GM23338 (cell line): ENCODE data around the gene KCTD15. TPM values are rescaled to one million over a fixed set of nuclear protein-coding genes. Genes with fewer than 3 reads are reported as not detected.

Experiments used
- ATAC-seq: fragments of 200-7000 bp; cut with Tn5 transposase; 3 replicates; pipeline ENCODE4 v1.9.1; 2020
- DNase-seq: peaks from one replicate; pipeline ENCODE4 v3.0.0-alpha.2; 2015; ENCODE audit warnings: low spot score
- H2AFZ ChIP-seq: fragments of 200-600 bp; sonication (generic); 2 replicates; pipeline ENCODE4 v1.8.0; 2016; ENCODE audit warnings: antibody characterized with exemption, mild to moderate bottlenecking, moderate library complexity
- H3F3A ChIP-seq: fragments of 200-600 bp; sonication (generic); replicated peaks from 2 replicates; pipeline ENCODE4 v1.8.0; 2017; ENCODE audit warnings: antibody characterized with exemption, mixed run types, low read depth
- H3K27ac ChIP-seq: fragments of 200-600 bp; sonication (generic); 2 replicates; pipeline ENCODE4 v1.6.1; 2016; ENCODE audit warnings: low read depth
- H3K27me3 ChIP-seq: fragments of 200-600 bp; sonication (generic); 2 replicates; pipeline ENCODE4 v1.8.0; 2016; ENCODE audit warnings: mild to moderate bottlenecking, mixed run types, moderate library complexity; ENCODE audit not compliant: insufficient read depth
- H3K36me3 ChIP-seq: fragments of 200-600 bp; sonication (generic); 2 replicates; pipeline ENCODE4 v1.8.0; 2016; ENCODE audit warnings: mild to moderate bottlenecking; ENCODE audit not compliant: insufficient read depth
- H3K4me1 ChIP-seq: fragments of 200-600 bp; sonication (generic); 2 replicates; pipeline ENCODE4 v1.8.0; 2016; ENCODE audit warnings: mild to moderate bottlenecking, moderate library complexity; ENCODE audit not compliant: insufficient read depth
- H3K4me2 ChIP-seq: fragments of 200-600 bp; sonication (generic); 2 replicates; pipeline ENCODE4 v1.7.1; 2017; ENCODE audit warnings: mixed run types
- H3K4me3 ChIP-seq: fragments of 200-600 bp; sonication (generic); 2 replicates; pipeline ENCODE4 v1.6.1; 2016; ENCODE audit warnings: mixed run types
- H3K79me2 ChIP-seq: fragments of 200-600 bp; sonication (generic); replicated peaks from 2 replicates; pipeline ENCODE4 v1.8.0; 2017; ENCODE audit warnings: mild to moderate bottlenecking; ENCODE audit not compliant: insufficient read depth
- H3K9me2 ChIP-seq: fragments of 200-600 bp; sonication (generic); 2 replicates; pipeline ENCODE4 v1.8.0; 2017; ENCODE audit not compliant: insufficient read depth
- H4K20me1 ChIP-seq: fragments of 200-600 bp; sonication (generic); replicated peaks from 2 replicates; pipeline ENCODE4 v1.8.0; 2017; ENCODE audit warnings: mild to moderate bottlenecking; ENCODE audit not compliant: insufficient read depth
- H3K27ac Mint-ChIP-seq: 2 replicates; pipeline ENCODE4 v1.8.0; 2020; ENCODE audit warnings: inconsistent platforms, mild to moderate bottlenecking, moderate library complexity, mixed read lengths
- H3K27me3 Mint-ChIP-seq: 3 replicates; pipeline ENCODE4 v1.8.0; 2022; ENCODE audit warnings: low read depth, mild to moderate bottlenecking, moderate library complexity, mixed read lengths, inconsistent platforms; ENCODE audit not compliant: insufficient read depth, poor library complexity
- H3K36me3 Mint-ChIP-seq: 3 replicates; pipeline ENCODE4 v1.8.0; 2021; ENCODE audit warnings: low read depth, mild to moderate bottlenecking, inconsistent platforms, moderate library complexity, mixed read lengths
- H3K4me1 Mint-ChIP-seq: 3 replicates; pipeline ENCODE4 v1.8.0; 2020; ENCODE audit warnings: mild to moderate bottlenecking, inconsistent platforms, mixed read lengths
- H3K4me3 Mint-ChIP-seq: 3 replicates; pipeline ENCODE4 v1.8.0; 2021; ENCODE audit warnings: moderate library complexity, mild to moderate bottlenecking, inconsistent platforms, mixed read lengths
- H3K9me3 Mint-ChIP-seq: 3 replicates; pipeline ENCODE4 v1.8.0; 2020; ENCODE audit warnings: moderate library complexity, mild to moderate bottlenecking, inconsistent platforms, mixed read lengths
- CREB1 ChIP-seq: fragments of 250-450 bp; sonication (Bioruptor Pico); IDR thresholded peaks from 2 replicates; pipeline ENCODE4 v1.5.0; 2020; ENCODE audit warnings: low read depth, mild to moderate bottlenecking, moderate library complexity
- CTCF ChIP-seq, 2 experiments: fragments of 200-600 bp in 1 of 2; sonication (generic) in 1 of 2; conservative IDR thresholded peaks; 2 replicates each; pipeline versions ENCODE4 v1.5.1 to v1.6.1; 2016 to 2017; ENCODE audit warnings: antibody characterized with exemption in 2 of 2, low read depth in 2 of 2, mild to moderate bottlenecking in 2 of 2, moderate library complexity in 1 of 2
- EZH2phosphoT487 ChIP-seq: fragments of 200-600 bp; sonication (generic); IDR thresholded peaks from one replicate; pipeline ENCODE4 v1.8.1; 2018; ENCODE audit warnings: antibody characterized with exemption; ENCODE audit not compliant: unreplicated experiment
- NANOG ChIP-seq: IDR thresholded peaks from 2 replicates; pipeline ENCODE4 v1.6.1; 2016; ENCODE audit warnings: antibody characterized with exemption, borderline replicate concordance
- POLR2AphosphoS5 ChIP-seq: IDR thresholded peaks from 2 replicates; pipeline ENCODE4 v1.6.1; 2016; ENCODE audit warnings: antibody characterized with exemption, low read depth
- STAT1 ChIP-seq: IDR thresholded peaks from one replicate; pipeline ENCODE4 v1.6.1; 2016; ENCODE audit warnings: antibody characterized with exemption; ENCODE audit not compliant: unreplicated experiment
- ZNF114 ChIP-seq: fragments of 250-450 bp; sonication (Bioruptor Pico); IDR thresholded peaks from 2 replicates; pipeline ENCODE4 v1.5.0; 2020; ENCODE audit warnings: mild to moderate bottlenecking, moderate library complexity
- polyA plus RNA-seq: library from polyadenylated mRNA; unstranded; fragments of >200 nt; fragmentation: Nextera tagmentation; extraction: Ambion mirVana; gene quantifications from 2 replicates; pipeline ENCODE4 v1.2.1, GENCODE V29; 2016
- total RNA-seq: library from RNA; depleted of rRNA; stranded (reverse); fragments of >200 nt; shearing (Covaris generic); gene quantifications from 2 replicates; pipeline ENCODE4 v1.2.3, GENCODE V29; 2014
- TF ChIP-seq, protein P1 (sequence below): IDR thresholded peaks from 2 replicates; pipeline ENCODE4 v1.6.1; 2016; ENCODE audit warnings: antibody characterized with exemption
- TF ChIP-seq, protein P2 (sequence below): fragments of 250-450 bp; sonication (Bioruptor Pico); IDR thresholded peaks from 2 replicates; pipeline ENCODE4 v1.5.0; 2020; ENCODE audit warnings: mild to moderate bottlenecking, moderate library complexity

Gene KCTD15
- total and polyA plus RNA-seq, 2 experiments from 2014 or later: 5.1 to 60.1 TPM

DNA sequence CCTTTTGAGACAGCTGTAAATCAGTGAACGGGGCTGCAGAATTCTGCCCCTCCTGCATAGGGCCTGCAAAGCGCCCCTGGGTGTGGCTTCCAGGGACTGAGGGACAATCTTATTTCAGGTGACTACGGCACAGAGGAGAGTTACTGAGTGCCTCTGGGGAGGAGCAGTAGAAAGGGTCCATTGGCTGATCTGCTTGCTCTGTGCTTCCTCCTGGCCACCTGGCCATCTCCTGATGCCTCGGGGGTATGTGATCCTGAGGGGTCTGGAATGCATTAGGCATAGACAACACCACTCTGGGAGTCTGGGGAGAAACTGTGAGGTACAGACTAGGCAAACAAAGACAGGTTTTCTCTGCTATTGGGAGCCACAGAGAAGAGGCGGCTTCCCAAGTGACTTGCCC is 2.8 kb downstream of the KCTD15 start:
- peak; percentile 41 for DNase-seq
- 0 out of 2 replicates have a peak, but pooled peaks cover 11% of the 10 kb centered on the region for H3K79me2 ChIP-seq
- no peaks in the 10 kb centered on the region for H3K9me2 ChIP-seq
- H3K4me2 ChIP-seq: peak overlapping the region; percentile 96
- ATAC-seq: no peak
- H3K4me1 ChIP-seq: peaks cover 16% of the 10 kb centered on the region
- H3K27ac ChIP-seq: peak overlapping the region; percentile 77
- H3K4me1 Mint-ChIP-seq: peaks cover 21% of the 10 kb centered on the region
- H2AFZ ChIP-seq: no peak overlapping the region
- H3F3A ChIP-seq: 0 out of 2 replicates have a peak, but pooled peaks cover 5% of the 10 kb centered on the region
- H3K36me3 ChIP-seq: no peaks in the 10 kb centered on the region; the same call in 1 of the 2 replicates
- H3K9me3 Mint-ChIP-seq: no peaks in the 10 kb centered on the region; the same call in 2 of the 3 replicates
- no peaks in the 10 kb centered on the region for H3K27me3 ChIP-seq
- TF ChIP-seq EZH2phosphoT487 (no peak), NANOG (no peak), POLR2AphosphoS5 (no peak), CREB1 (CRISPR knock-in tag) (no peak), ZNF114 (CRISPR knock-in tag) (no peak), CTCF (conservative IDR thresholded peaks at IDR 0.05; ENCODE audit: low read depth in 2 of 2) (no peak), STAT1 (no peak)
- TF ChIP-seq, protein P1, sequence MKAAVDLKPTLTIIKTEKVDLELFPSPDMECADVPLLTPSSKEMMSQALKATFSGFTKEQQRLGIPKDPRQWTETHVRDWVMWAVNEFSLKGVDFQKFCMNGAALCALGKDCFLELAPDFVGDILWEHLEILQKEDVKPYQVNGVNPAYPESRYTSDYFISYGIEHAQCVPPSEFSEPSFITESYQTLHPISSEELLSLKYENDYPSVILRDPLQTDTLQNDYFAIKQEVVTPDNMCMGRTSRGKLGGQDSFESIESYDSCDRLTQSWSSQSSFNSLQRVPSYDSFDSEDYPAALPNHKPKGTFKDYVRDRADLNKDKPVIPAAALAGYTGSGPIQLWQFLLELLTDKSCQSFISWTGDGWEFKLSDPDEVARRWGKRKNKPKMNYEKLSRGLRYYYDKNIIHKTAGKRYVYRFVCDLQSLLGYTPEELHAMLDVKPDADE: no peak
- TF ChIP-seq, protein P2, sequence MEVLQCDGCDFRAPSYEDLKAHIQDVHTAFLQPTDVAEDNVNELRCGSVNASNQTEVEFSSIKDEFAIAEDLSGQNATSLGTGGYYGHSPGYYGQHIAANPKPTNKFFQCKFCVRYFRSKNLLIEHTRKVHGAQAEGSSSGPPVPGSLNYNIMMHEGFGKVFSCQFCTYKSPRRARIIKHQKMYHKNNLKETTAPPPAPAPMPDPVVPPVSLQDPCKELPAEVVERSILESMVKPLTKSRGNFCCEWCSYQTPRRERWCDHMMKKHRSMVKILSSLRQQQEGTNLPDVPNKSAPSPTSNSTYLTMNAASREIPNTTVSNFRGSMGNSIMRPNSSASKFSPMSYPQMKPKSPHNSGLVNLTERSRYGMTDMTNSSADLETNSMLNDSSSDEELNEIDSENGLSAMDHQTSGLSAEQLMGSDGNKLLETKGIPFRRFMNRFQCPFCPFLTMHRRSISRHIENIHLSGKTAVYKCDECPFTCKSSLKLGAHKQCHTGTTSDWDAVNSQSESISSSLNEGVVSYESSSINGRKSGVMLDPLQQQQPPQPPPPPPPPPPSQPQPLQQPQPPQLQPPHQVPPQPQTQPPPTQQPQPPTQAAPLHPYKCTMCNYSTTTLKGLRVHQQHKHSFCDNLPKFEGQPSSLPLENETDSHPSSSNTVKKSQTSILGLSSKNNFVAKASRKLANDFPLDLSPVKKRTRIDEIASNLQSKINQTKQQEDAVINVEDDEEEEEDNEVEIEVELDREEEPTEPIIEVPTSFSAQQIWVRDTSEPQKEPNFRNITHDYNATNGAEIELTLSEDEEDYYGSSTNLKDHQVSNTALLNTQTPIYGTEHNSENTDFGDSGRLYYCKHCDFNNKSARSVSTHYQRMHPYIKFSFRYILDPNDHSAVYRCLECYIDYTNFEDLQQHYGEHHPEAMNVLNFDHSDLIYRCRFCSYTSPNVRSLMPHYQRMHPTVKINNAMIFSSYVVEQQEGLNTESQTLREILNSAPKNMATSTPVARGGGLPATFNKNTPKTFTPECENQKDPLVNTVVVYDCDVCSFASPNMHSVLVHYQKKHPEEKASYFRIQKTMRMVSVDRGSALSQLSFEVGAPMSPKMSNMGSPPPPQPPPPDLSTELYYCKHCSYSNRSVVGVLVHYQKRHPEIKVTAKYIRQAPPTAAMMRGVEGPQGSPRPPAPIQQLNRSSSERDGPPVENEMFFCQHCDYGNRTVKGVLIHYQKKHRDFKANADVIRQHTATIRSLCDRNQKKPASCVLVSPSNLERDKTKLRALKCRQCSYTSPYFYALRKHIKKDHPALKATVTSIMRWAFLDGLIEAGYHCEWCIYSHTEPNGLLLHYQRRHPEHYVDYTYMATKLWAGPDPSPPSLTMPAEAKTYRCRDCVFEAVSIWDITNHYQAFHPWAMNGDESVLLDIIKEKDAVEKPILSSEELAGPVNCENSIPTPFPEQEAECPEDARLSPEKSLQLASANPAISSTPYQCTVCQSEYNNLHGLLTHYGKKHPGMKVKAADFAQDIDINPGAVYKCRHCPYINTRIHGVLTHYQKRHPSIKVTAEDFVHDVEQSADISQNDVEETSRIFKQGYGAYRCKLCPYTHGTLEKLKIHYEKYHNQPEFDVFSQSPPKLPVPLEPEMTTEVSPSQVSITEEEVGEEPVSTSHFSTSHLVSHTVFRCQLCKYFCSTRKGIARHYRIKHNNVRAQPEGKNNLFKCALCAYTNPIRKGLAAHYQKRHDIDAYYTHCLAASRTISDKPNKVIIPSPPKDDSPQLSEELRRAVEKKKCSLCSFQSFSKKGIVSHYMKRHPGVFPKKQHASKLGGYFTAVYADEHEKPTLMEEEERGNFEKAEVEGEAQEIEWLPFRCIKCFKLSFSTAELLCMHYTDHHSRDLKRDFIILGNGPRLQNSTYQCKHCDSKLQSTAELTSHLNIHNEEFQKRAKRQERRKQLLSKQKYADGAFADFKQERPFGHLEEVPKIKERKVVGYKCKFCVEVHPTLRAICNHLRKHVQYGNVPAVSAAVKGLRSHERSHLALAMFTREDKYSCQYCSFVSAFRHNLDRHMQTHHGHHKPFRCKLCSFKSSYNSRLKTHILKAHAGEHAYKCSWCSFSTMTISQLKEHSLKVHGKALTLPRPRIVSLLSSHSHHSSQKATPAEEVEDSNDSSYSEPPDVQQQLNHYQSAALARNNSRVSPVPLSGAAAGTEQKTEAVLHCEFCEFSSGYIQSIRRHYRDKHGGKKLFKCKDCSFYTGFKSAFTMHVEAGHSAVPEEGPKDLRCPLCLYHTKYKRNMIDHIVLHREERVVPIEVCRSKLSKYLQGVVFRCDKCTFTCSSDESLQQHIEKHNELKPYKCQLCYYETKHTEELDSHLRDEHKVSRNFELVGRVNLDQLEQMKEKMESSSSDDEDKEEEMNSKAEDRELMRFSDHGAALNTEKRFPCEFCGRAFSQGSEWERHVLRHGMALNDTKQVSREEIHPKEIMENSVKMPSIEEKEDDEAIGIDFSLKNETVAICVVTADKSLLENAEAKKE (CRISPR knock-in tag): no peak
- H3K36me3 Mint-ChIP-seq: peaks cover 50% of the 10 kb centered on the region
- peak overlapping the region; percentile 88 for H3K4me3 Mint-ChIP-seq
- H3K27ac Mint-ChIP-seq: no peak overlapping the region
- peaks cover 24% of the 10 kb centered on the region for H3K27me3 Mint-ChIP-seq
- peaks cover 10% of the 10 kb centered on the region; the same call in 1 of the 2 replicates for H4K20me1 ChIP-seq
- H3K4me3 ChIP-seq: peak overlapping the region; percentile 88
